GM12873 (cell line): ENCODE results near the gene UHRF2.

Source experiments
- TF ChIP-seq, protein P1 (sequence below): IDR thresholded peaks from 2 replicates; pipeline ENCODE4 v1.5.1; 2012; ENCODE audit warnings: low read depth, mild to moderate bottlenecking, moderate library complexity, low read length, control low read depth; ENCODE audit not compliant: insufficient read depth; ENCODE audit errors: missing control alignments

UHRF2 gene

GRCh38 chr9:6412487-6413364, at the start of gene UHRF2:
UHRF2 (plus strand) TSS chr9:6413199; CDS start chr9:6413491, 292 bp downstream.
- TF ChIP-seq, protein P1, sequence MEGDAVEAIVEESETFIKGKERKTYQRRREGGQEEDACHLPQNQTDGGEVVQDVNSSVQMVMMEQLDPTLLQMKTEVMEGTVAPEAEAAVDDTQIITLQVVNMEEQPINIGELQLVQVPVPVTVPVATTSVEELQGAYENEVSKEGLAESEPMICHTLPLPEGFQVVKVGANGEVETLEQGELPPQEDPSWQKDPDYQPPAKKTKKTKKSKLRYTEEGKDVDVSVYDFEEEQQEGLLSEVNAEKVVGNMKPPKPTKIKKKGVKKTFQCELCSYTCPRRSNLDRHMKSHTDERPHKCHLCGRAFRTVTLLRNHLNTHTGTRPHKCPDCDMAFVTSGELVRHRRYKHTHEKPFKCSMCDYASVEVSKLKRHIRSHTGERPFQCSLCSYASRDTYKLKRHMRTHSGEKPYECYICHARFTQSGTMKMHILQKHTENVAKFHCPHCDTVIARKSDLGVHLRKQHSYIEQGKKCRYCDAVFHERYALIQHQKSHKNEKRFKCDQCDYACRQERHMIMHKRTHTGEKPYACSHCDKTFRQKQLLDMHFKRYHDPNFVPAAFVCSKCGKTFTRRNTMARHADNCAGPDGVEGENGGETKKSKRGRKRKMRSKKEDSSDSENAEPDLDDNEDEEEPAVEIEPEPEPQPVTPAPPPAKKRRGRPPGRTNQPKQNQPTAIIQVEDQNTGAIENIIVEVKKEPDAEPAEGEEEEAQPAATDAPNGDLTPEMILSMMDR, result no peak

DNA sequence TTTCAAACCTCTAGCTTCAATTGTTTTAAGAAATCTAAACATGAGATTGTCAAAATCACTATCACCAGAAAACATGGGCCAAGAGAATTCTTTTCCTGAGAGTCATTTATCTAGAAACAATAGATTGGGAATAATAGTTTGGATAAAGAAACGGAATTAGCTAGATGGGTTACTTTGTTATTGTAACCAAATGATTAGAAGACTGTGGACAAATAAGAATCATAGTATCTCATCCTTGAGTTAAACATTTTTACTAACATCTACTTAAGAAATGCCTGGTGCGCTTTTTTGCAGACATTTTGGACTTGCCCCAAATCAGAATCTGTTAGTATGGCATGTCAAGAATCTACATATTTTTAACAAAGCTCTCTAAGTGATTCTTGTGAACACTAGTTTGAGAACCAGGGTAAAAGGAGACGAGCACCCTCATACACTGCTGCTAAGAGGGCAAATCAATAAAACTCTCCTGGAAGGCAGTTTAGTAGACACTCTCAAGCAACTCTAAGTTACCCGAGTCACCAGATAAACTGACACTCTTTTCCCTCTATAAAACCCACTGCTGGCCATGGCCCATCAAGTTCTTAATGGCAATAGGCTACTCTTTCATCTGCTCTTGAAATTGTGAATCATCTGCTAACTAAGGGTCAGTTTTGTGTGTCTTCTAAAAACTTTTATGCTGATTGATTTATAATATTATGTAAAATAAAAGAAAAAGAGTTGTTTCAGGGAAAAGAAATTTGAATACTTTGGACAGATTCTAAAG, 45.7 kb upstream of the UHRF2 start:
- TF ChIP-seq, protein P1, result no peak

GRCh38 chr9:6368831-6369230, 44.2 kb upstream of the UHRF2 start:
- TF ChIP-seq, protein P1, result no peak

- TF ChIP-seq, protein P1, result no peak
Observed at GRCh38 chr9:6382681-6383080, 30.3 kb upstream of the UHRF2 start.

DNA sequence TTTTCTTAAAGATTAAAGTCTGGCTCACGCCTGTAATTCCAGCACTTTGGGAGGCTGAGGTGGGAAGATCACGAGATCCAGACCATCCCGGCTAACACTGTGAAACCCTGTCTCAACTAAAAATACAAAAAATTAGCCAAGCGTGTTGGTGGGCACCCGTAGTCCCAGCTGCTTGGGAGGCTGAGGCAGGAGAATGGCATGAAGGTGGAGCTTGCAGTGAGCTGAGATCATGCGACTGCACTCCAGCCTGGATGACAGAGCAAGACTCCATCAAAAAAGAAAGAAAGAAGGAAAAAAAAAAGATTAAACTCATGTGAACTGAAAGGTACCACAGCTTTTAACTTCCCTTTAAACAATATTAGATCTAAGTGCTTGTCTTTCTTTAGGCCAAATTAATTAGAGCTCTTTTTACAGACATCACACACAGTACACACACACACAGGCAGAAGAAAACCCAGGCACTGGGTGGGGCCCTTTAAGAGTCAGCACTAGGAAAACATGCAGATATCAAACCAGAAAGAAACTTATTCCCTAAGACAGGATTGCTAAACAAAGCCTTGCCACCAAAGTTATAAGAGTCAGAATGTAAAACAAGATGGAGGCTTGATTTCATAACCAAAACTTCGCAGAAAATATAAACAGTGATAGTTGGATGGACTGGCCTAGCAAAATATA, 29.3 kb upstream of the UHRF2 start:
- TF ChIP-seq, protein P1, result no peak

DNA sequence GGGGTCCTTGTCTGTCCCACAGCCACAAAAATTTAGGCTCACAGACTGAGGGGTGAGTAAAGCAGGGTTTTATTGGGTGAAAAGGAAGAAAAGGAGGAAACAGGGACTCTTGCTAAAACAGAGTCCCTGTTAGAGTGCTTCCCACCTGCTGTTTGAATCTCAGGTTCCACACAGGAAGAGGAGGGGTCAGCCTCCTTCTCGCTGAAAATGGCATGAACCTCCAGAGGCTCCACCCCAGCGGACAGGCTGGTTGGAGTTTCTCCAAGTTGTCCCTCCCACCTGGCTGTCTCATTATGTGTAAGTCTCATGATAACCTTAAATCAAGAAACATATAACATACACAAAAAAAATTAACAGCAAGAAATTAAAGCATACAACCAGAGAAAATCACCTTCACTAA, 28.3 kb upstream of the UHRF2 start:
- TF ChIP-seq, protein P1, result no peak

GRCh38 chr9:6399071-6399470, 13.9 kb upstream of the UHRF2 start:
- TF ChIP-seq, protein P1, result no peak
